ENCODE results near the gene TMC1.

Gene TMC1

GRCh38 chr9:72576087-72576486 is 54.7 kb downstream of the TMC1 start:
- no peak for DNase-seq

- no peak for DNase-seq
These were observed 55.9 kb downstream of the TMC1 start for GRCh38 chr9:72577212-72577753.

GRCh38 chr9:72579190-72579589 is 57.8 kb downstream of the TMC1 start:
- no peak for DNase-seq

- DNase-seq: no peak
These were observed 58.6 kb downstream of the TMC1 start for GRCh38 chr9:72579880-72580550.

GRCh38 chr9:72581694-72582093 is 60.3 kb downstream of the TMC1 start:
- DNase-seq: no peak

GRCh38 chr9:72583370-72583769 is 62.0 kb downstream of the TMC1 start:
- no peak for DNase-seq

GRCh38 chr9:72586388-72587130 is 65.2 kb downstream of the TMC1 start:
- DNase-seq: no peak

- no peak for DNase-seq
These were observed 66.9 kb downstream of the TMC1 start for GRCh38 chr9:72588336-72588735.

GRCh38 chr9:72589667-72590521 is 68.5 kb downstream of the TMC1 start:
- no peak for DNase-seq

- DNase-seq: no peak
These were observed 69.4 kb downstream of the TMC1 start for GRCh38 chr9:72590824-72591223.

GRCh38 chr9:72592502-72593403 is 71.3 kb downstream of the TMC1 start:
- no peak for DNase-seq

GRCh38 chr9:72596451-72597180 is 75.2 kb downstream of the TMC1 start:
- no peak for DNase-seq

- no peak for DNase-seq
These were observed 75.7 kb downstream of the TMC1 start for GRCh38 chr9:72597181-72597517.

GRCh38 chr9:72597601-72598000 is 76.2 kb downstream of the TMC1 start:
- no peak for DNase-seq

GRCh38 chr9:72598639-72599038 is 77.2 kb downstream of the TMC1 start:
- no peak for DNase-seq

GRCh38 chr9:72599874-72600534 is 78.6 kb downstream of the TMC1 start:
- no peak for DNase-seq

GRCh38 chr9:72600671-72601070 is 79.3 kb downstream of the TMC1 start:
- DNase-seq: no peak

GRCh38 chr9:72601615-72602014 is 80.2 kb downstream of the TMC1 start:
- no peak for DNase-seq

GRCh38 chr9:72612449-72612848 is 91.0 kb downstream of the TMC1 start:
- no peak for DNase-seq

- DNase-seq: no peak
These were observed 92.7 kb downstream of the TMC1 start for GRCh38 chr9:72614067-72614466.

GRCh38 chr9:72615931-72616330 is 94.5 kb downstream of the TMC1 start:
- DNase-seq: no peak

Data from stimulated activated CD4-positive, alpha-beta T cell treated with anti-CD3 and anti-CD28 coated beads, Interleukin-12 subunit alpha, Interleukin-12 subunit beta, amount 100 ng/mL, for 4 hours (primary cell).